Measurements from ENCODE around the gene ANO7. TPM values are rescaled to one million over a fixed set of nuclear protein-coding genes. Genes with fewer than 3 reads are reported as not detected.

Gene ANO7
- total and polyA plus RNA-seq, 4 donors: 0.71 to 1.1 (median 0.86) TPM

GRCh38 chr2:241178961-241179360, 9.5 kb upstream of the ANO7 start:
- Histone ChIP-seq H3K4me1 (ENCODE audit: control insufficient read depth in 5 of 5, insufficient read depth in 5 of 5, low read length in 5 of 5) (peaks cover 0 to 2% (median 0%) of the 10 kb centered on the region in 5 donors), H3K4me3 (no peak overlapping the region), H3K27ac (ENCODE audit: low read depth in 1 of 2, low read length in 1 of 2) (no peak overlapping the region), H3K9ac (ENCODE audit: insufficient read depth in 1 of 2, low read length in 2 of 2) (no peak overlapping the region), H3K36me3 (ENCODE audit: control insufficient read depth in 4 of 4, insufficient read depth in 4 of 4, low read length in 4 of 4) (peaks cover 8 to 35% (median 14%) of the 10 kb centered on the region in 4 donors), H3K27me3 (ENCODE audit: control insufficient read depth in 3 of 3, insufficient read depth in 3 of 3, low read length in 2 of 3) (no peaks in the 10 kb centered on the region), H3K9me3 (ENCODE audit: control insufficient read depth in 4 of 4, insufficient read depth in 3 of 4, low read length in 3 of 4) (no peaks in the 10 kb centered on the region)
- WGBS, 2 donors: 69 to 84% methylated on average over 4 of the region's 4 CpGs
- ATAC-seq (ENCODE audit: insufficient read depth, low FRiP score) (no peak), DNase-seq (peak; percentile 27 to 84 (median 47))
- TF ChIP-seq, protein P1, sequence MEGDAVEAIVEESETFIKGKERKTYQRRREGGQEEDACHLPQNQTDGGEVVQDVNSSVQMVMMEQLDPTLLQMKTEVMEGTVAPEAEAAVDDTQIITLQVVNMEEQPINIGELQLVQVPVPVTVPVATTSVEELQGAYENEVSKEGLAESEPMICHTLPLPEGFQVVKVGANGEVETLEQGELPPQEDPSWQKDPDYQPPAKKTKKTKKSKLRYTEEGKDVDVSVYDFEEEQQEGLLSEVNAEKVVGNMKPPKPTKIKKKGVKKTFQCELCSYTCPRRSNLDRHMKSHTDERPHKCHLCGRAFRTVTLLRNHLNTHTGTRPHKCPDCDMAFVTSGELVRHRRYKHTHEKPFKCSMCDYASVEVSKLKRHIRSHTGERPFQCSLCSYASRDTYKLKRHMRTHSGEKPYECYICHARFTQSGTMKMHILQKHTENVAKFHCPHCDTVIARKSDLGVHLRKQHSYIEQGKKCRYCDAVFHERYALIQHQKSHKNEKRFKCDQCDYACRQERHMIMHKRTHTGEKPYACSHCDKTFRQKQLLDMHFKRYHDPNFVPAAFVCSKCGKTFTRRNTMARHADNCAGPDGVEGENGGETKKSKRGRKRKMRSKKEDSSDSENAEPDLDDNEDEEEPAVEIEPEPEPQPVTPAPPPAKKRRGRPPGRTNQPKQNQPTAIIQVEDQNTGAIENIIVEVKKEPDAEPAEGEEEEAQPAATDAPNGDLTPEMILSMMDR (IDR thresholded peaks at IDR 0.05; ENCODE audit: control extremely low read depth, extremely low read depth): no peak

DNA sequence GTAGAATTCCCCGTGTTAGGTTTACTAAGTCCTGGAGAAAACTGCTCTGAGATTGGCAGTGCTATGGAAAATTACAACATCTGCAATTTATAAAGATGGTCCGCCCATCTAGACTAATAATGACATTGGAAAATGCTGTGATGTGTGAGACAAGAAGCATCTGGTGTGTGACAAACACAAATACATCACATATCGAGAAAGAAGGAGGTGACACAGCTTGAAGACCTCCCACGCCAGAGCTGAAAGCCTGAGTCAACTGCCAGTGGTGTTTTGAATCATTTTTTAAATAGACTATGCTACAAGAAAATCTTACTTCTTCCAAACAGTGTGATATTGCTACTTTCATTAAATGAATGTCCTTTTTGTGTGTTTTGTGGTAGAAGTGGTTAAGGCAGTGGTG, 8.6 kb upstream of the ANO7 start:
- Histone ChIP-seq H3K4me1 (ENCODE audit: control insufficient read depth in 5 of 5, insufficient read depth in 5 of 5, low read length in 5 of 5) (peaks cover 0 to 2% (median 0%) of the 10 kb centered on the region in 5 donors), H3K9ac (ENCODE audit: insufficient read depth in 1 of 2, low read length in 2 of 2) (no peak overlapping the region), H3K4me3 (no peak overlapping the region), H3K9me3 (ENCODE audit: control insufficient read depth in 4 of 4, insufficient read depth in 3 of 4, low read length in 3 of 4) (no peaks in the 10 kb centered on the region), H3K27me3 (ENCODE audit: control insufficient read depth in 3 of 3, insufficient read depth in 3 of 3, low read length in 2 of 3) (no peaks in the 10 kb centered on the region), H3K36me3 (ENCODE audit: control insufficient read depth in 4 of 4, insufficient read depth in 4 of 4, low read length in 4 of 4) (peaks cover 8 to 29% (median 14%) of the 10 kb centered on the region in 4 donors), H3K27ac (ENCODE audit: low read depth in 1 of 2, low read length in 1 of 2) (no peak overlapping the region)
- ATAC-seq (ENCODE audit: insufficient read depth, low FRiP score) (no peak), DNase-seq (peak in 2 of 3 donors; percentile 40 to 75)
- TF ChIP-seq, protein P1 (IDR thresholded peaks at IDR 0.05; ENCODE audit: control extremely low read depth, extremely low read depth): no peak
- WGBS, 2 donors: 79 to 84% methylated on average over 4 of the region's 4 CpGs

GRCh38 chr2:241180495-241180894, 8.0 kb upstream of the ANO7 start:
- Histone ChIP-seq H3K4me1 (ENCODE audit: control insufficient read depth in 5 of 5, insufficient read depth in 5 of 5, low read length in 5 of 5) (peaks cover 0 to 2% (median 0%) of the 10 kb centered on the region in 5 donors), H3K27ac (ENCODE audit: low read depth in 1 of 2, low read length in 1 of 2) (no peak overlapping the region), H3K27me3 (ENCODE audit: control insufficient read depth in 3 of 3, insufficient read depth in 3 of 3, low read length in 2 of 3) (no peaks in the 10 kb centered on the region), H3K9ac (ENCODE audit: insufficient read depth in 1 of 2, low read length in 2 of 2) (no peak overlapping the region), H3K36me3 (ENCODE audit: control insufficient read depth in 4 of 4, insufficient read depth in 4 of 4, low read length in 4 of 4) (peaks cover 4 to 28% (median 14%) of the 10 kb centered on the region in 4 donors), H3K4me3 (no peak overlapping the region), H3K9me3 (ENCODE audit: control insufficient read depth in 4 of 4, insufficient read depth in 3 of 4, low read length in 3 of 4) (no peaks in the 10 kb centered on the region)
- no peak for ATAC-seq (ENCODE audit: insufficient read depth, low FRiP score)
- TF ChIP-seq, protein P1 (IDR thresholded peaks at IDR 0.05; ENCODE audit: control extremely low read depth, extremely low read depth): no peak
- WGBS, 2 donors: 94 to 96% methylated on average over 12 of the region's 12 CpGs
- no peak for DNase-seq

- no peak overlapping the region for H3K9ac ChIP-seq (ENCODE audit: insufficient read depth in 1 of 2, low read length in 2 of 2)
- H3K9me3 ChIP-seq (ENCODE audit: control insufficient read depth in 4 of 4, insufficient read depth in 3 of 4, low read length in 3 of 4): no peaks in the 10 kb centered on the region
- H3K27ac ChIP-seq (ENCODE audit: low read depth in 1 of 2, low read length in 1 of 2): no peak overlapping the region
- H3K4me3 ChIP-seq: no peak overlapping the region
- 98 to 99% methylated on average over 3 of the region's 3 CpGs for WGBS, 2 donors
- peaks cover 0 to 2% (median 0%) of the 10 kb centered on the region in 5 donors for H3K4me1 ChIP-seq (ENCODE audit: control insufficient read depth in 5 of 5, insufficient read depth in 5 of 5, low read length in 5 of 5)
- H3K36me3 ChIP-seq (ENCODE audit: control insufficient read depth in 4 of 4, insufficient read depth in 4 of 4, low read length in 4 of 4): peaks cover 0 to 24% (median 12%) of the 10 kb centered on the region in 4 donors
- H3K27me3 ChIP-seq (ENCODE audit: control insufficient read depth in 3 of 3, insufficient read depth in 3 of 3, low read length in 2 of 3): no peaks in the 10 kb centered on the region
- DNase-seq (no peak), ATAC-seq (ENCODE audit: insufficient read depth, low FRiP score) (no peak)
- TF ChIP-seq, protein P1 (IDR thresholded peaks at IDR 0.05; ENCODE audit: control extremely low read depth, extremely low read depth): no peak
Observed at GRCh38 chr2:241182126-241182525, 6.4 kb upstream of the ANO7 start.

All from lung (tissue), 12 donors.